ENCODE data around the gene GEMIN4.
"Not testable (repeated sequence)": the region's sequence is repeated elsewhere in the genome, so short reads cannot be mapped to it uniquely, and the experiment has no call there.

The GEMIN4 gene

GRCh38 chr17:752002-752619 is at the start of gene GEMIN4:
GEMIN4 (minus strand) TSS chr17:752264; CDS start chr17:752142, 122 bp downstream.
- DNase-seq: peak; percentile 32 to 95 (median 84)

- no peak for DNase-seq
Observed at GRCh38 chr17:801660-802059, 49.6 kb upstream of the GEMIN4 start.

GRCh38 chr17:800446-801242 is 48.6 kb upstream of the GEMIN4 start:
- DNase-seq: no peak

- no peak for DNase-seq
Observed at GRCh38 chr17:799261-799660, 47.2 kb upstream of the GEMIN4 start.

GRCh38 chr17:798246-798645 is 46.2 kb upstream of the GEMIN4 start:
- peak in 1 of 51 donors; percentile 23 for DNase-seq

GRCh38 chr17:797236-797840 is 45.3 kb upstream of the GEMIN4 start:
- no peak for DNase-seq

GRCh38 chr17:796609-797008 is 44.5 kb upstream of the GEMIN4 start:
- no peak for DNase-seq

GRCh38 chr17:795721-796120 is 43.7 kb upstream of the GEMIN4 start:
- no peak for DNase-seq

- DNase-seq: no peak
Observed at GRCh38 chr17:795276-795675, 43.2 kb upstream of the GEMIN4 start.

GRCh38 chr17:794876-795275 is 42.8 kb upstream of the GEMIN4 start:
- peak in 50 of 51 donors; percentile 3 to 89 (median 68) for DNase-seq

GRCh38 chr17:792277-792676 is 40.2 kb upstream of the GEMIN4 start:
- DNase-seq: no peak

- DNase-seq: no peak
Observed at GRCh38 chr17:791829-792228, 39.8 kb upstream of the GEMIN4 start.

GRCh38 chr17:790874-791247 is 38.8 kb upstream of the GEMIN4 start:
- DNase-seq: peak in 5 of 51 donors; percentile 4 to 46 (median 32)

GRCh38 chr17:789931-790873 is 38.1 kb upstream of the GEMIN4 start:
- peak in 9 of 51 donors; percentile 8 to 63 (median 11) for DNase-seq

- DNase-seq: no peak
Observed at GRCh38 chr17:789160-789840, 37.2 kb upstream of the GEMIN4 start.

- DNase-seq: no peak
Observed at GRCh38 chr17:788551-788950, 36.5 kb upstream of the GEMIN4 start.

GRCh38 chr17:787641-788221 is 35.7 kb upstream of the GEMIN4 start:
- DNase-seq: no peak

- not testable (repeated sequence) for DNase-seq
Observed at GRCh38 chr17:785901-786300, 33.8 kb upstream of the GEMIN4 start.

GRCh38 chr17:784143-784542 is 32.1 kb upstream of the GEMIN4 start:
- DNase-seq: no peak
